H1 (cell line): Measurements from ENCODE around the gene NPM1. TPM values are rescaled to one million over a fixed set of nuclear protein-coding genes. Genes with fewer than 3 reads are reported as not detected.

Source experiments
- CTCF ChIA-PET: fragments of 300-600 bp; sonication (Branson Sonifier 250); formaldehyde crosslinking; loops from one replicate; lab custom pipeline; 2021; ENCODE audit not compliant: partially characterized antibody; lab: Charles Lee
- POLR2A ChIA-PET: fragments of 300-600 bp; sonication (Branson Sonifier 250); formaldehyde crosslinking; loops from one replicate; lab custom pipeline; 2021; ENCODE audit warnings: inconsistent platforms; ENCODE audit not compliant: partially characterized antibody; lab: Charles Lee
- DNase-seq, 2 experiments: peaks; one replicate each; pipeline versions ENCODE4 v3.0.0 to v3.0.0-alpha.2; 2010 to 2022; ENCODE audit warnings: low spot score in 2 of 2, low read depth in 1 of 2, mixed read lengths in 1 of 2
- FAIRE-seq: peaks from 2 replicates; lab custom pipeline; 2011; peaks lifted over from hg19 to GRCh38; lab: Jason Lieb, UNC
- H2AFZ ChIP-seq: 2 replicates; pipeline ENCODE4 v1.8.1; 2012; ENCODE audit warnings: low read length, inconsistent platforms
- H2AK5ac ChIP-seq: 2 replicates; pipeline ENCODE4 v1.6.1; 2013; ENCODE audit warnings: low read depth, low read length
- H2BK120ac ChIP-seq: replicated peaks from 2 replicates; pipeline ENCODE3; 2013; ENCODE audit warnings: low read depth, low read length, inconsistent platforms
- H2BK12ac ChIP-seq: 2 replicates; pipeline ENCODE4 v1.6.1; 2013; ENCODE audit warnings: low read depth, low read length
- H2BK15ac ChIP-seq: 2 replicates; pipeline ENCODE4 v1.6.1; 2013; ENCODE audit warnings: low read length
- H2BK20ac ChIP-seq: 2 replicates; pipeline ENCODE4 v1.6.1; 2013; ENCODE audit warnings: low read length
- H2BK5ac ChIP-seq: 2 replicates; pipeline ENCODE4 v1.6.1; 2013; ENCODE audit warnings: low read depth, low read length
- H3K14ac ChIP-seq: 2 replicates; pipeline ENCODE4 v1.6.1; 2013; ENCODE audit warnings: inconsistent platforms; ENCODE audit not compliant: insufficient read length
- H3K18ac ChIP-seq: 2 replicates; pipeline ENCODE4 v1.6.1; 2013; ENCODE audit warnings: low read length; ENCODE audit errors: extremely low read depth
- H3K23ac ChIP-seq: 2 replicates; pipeline ENCODE4 v1.6.1; 2013; ENCODE audit warnings: inconsistent platforms; ENCODE audit not compliant: insufficient read length
- H3K23me2 ChIP-seq: 2 replicates; pipeline ENCODE4 v1.6.1; 2013; ENCODE audit warnings: low read depth, low read length
- H3K27ac ChIP-seq: 2 replicates; pipeline ENCODE4 v1.6.1; 2011; ENCODE audit warnings: low read depth, low read length, inconsistent platforms
- H3K27me3 ChIP-seq, 4 experiments: replicated peaks in 1 of 4; 1 replicate in 1 of 4; 2 replicates in 3 of 4; pipeline versions ENCODE4 v1.6.1 to v1.8.1; 2011 to 2013; ENCODE audit warnings: low read length in 3 of 4, mild to moderate bottlenecking in 3 of 4, inconsistent platforms in 2 of 4, mixed read lengths in 2 of 4, moderate library complexity in 1 of 4; ENCODE audit not compliant: control insufficient read depth in 3 of 4, insufficient read depth in 3 of 4; ENCODE audit errors: extremely low read depth in 1 of 4
- H3K36me3 ChIP-seq, 4 experiments: 2 replicates each; pipeline versions ENCODE4 v1.6.1 to v1.8.1; 2011 to 2013; ENCODE audit warnings: mild to moderate bottlenecking in 4 of 4, low read length in 3 of 4, moderate library complexity in 2 of 4, control low read depth in 1 of 4, inconsistent platforms in 1 of 4; ENCODE audit not compliant: insufficient read depth in 4 of 4, control insufficient read depth in 2 of 4
- H3K4ac ChIP-seq: replicated peaks from 2 replicates; pipeline ENCODE3; 2013; ENCODE audit warnings: low read length, low read depth, mixed read lengths, inconsistent platforms; ENCODE audit not compliant: insufficient read length
- H3K4me1 ChIP-seq, 4 experiments: replicated peaks in 1 of 4; 1 replicate in 1 of 4; 2 replicates in 3 of 4; pipeline versions ENCODE4 v1.6.1 to v1.8.1; 2011 to 2013; ENCODE audit warnings: low read length in 3 of 4, inconsistent platforms in 2 of 4, mixed read lengths in 1 of 4; ENCODE audit not compliant: insufficient read depth in 4 of 4, control insufficient read depth in 3 of 4
- H3K4me2 ChIP-seq, 2 experiments: 2 replicates each; pipeline versions ENCODE4 v1.6.1 to v1.8.1; 2011 to 2013; ENCODE audit warnings: low read depth in 2 of 2, low read length in 2 of 2, control low read depth in 1 of 2, inconsistent platforms in 1 of 2, mild to moderate bottlenecking in 1 of 2; ENCODE audit not compliant: insufficient read depth in 1 of 2
- H3K4me3 ChIP-seq, 4 experiments: fragments of 200-600, 300-600 bp in 1 of 4; sonication (generic), shearing (Covaris generic), sonication (Bioruptor Twin) in 1 of 4; 2 replicates each; pipeline versions ENCODE4 v1.5.1 to v1.8.1; 2011 to 2016; ENCODE audit warnings: low read length in 4 of 4, low read depth in 3 of 4, control low read depth in 2 of 4, inconsistent platforms in 2 of 4, mild to moderate bottlenecking in 2 of 4, mixed read lengths in 1 of 4, moderate library complexity in 1 of 4; ENCODE audit not compliant: insufficient read depth in 2 of 4; ENCODE audit errors: extremely low read depth in 1 of 4
- H3K56ac ChIP-seq: replicated peaks from 2 replicates; pipeline ENCODE3; 2013; ENCODE audit warnings: low read depth, mild to moderate bottlenecking, mixed read lengths, low read length, inconsistent platforms; ENCODE audit not compliant: insufficient read length
- H3K79me1 ChIP-seq: 2 replicates; pipeline ENCODE4 v1.6.1; 2013; ENCODE audit warnings: low read depth, low read length, control low read depth
- H3K79me2 ChIP-seq, 2 experiments: 2 replicates each; pipeline versions ENCODE4 v1.6.1 to v1.8.1; 2012 to 2013; ENCODE audit warnings: low read length in 2 of 2, mild to moderate bottlenecking in 2 of 2, inconsistent platforms in 1 of 2; ENCODE audit not compliant: insufficient read depth in 2 of 2, control insufficient read depth in 1 of 2
- H3K9ac ChIP-seq, 4 experiments: replicated peaks in 1 of 4; 1 replicate in 1 of 4; 2 replicates in 3 of 4; pipeline versions ENCODE4 v1.6.1 to v1.8.1; 2011 to 2013; ENCODE audit warnings: low read depth in 3 of 4, low read length in 3 of 4, control low read depth in 2 of 4, mild to moderate bottlenecking in 2 of 4, moderate library complexity in 2 of 4, inconsistent platforms in 1 of 4; ENCODE audit errors: extremely low read depth in 1 of 4
- H3K9me3 ChIP-seq, 2 experiments: 2 replicates each; pipeline versions ENCODE4 v1.6.1 to v1.8.1; 2012 to 2013; ENCODE audit warnings: mild to moderate bottlenecking in 2 of 2, moderate library complexity in 2 of 2, control low read depth in 1 of 2, inconsistent platforms in 1 of 2, low read depth in 1 of 2, low read length in 1 of 2, mixed read lengths in 1 of 2; ENCODE audit not compliant: insufficient read depth in 2 of 2
- H4K20me1 ChIP-seq, 2 experiments: replicated peaks in 1 of 2; 2 replicates each; pipeline versions ENCODE3 to v1.8.1; 2011 to 2013; ENCODE audit warnings: inconsistent platforms in 2 of 2, low read length in 2 of 2, mild to moderate bottlenecking in 1 of 2; ENCODE audit not compliant: insufficient read depth in 2 of 2, control insufficient read depth in 1 of 2
- H4K5ac ChIP-seq: 2 replicates; pipeline ENCODE4 v1.6.1; 2013; ENCODE audit warnings: low read length, low read depth, mixed read lengths, inconsistent platforms; ENCODE audit not compliant: insufficient read length
- H4K8ac ChIP-seq: 2 replicates; pipeline ENCODE4 v1.8.0; 2013; ENCODE audit warnings: mild to moderate bottlenecking, moderate library complexity, low read length, inconsistent platforms; ENCODE audit not compliant: insufficient read depth; ENCODE audit errors: extremely low read depth
- H4K91ac ChIP-seq: replicated peaks from 2 replicates; pipeline ENCODE3; 2013; ENCODE audit warnings: low read length, mixed read lengths, inconsistent platforms; ENCODE audit not compliant: insufficient read length
- CBX5 ChIP-seq: fragments of 300-800, 300-1000 bp; sonication (generic); IDR thresholded peaks from 2 replicates; pipeline ENCODE4 v1.7.1; 2016; ENCODE audit warnings: antibody characterized with exemption, low read length, low read depth
- POLR2A ChIP-seq, 2 experiments: IDR thresholded peaks; 1 replicate in 1 of 2; 2 replicates in 1 of 2; pipeline ENCODE4 v1.6.1; 2011; ENCODE audit warnings: low read depth in 2 of 2, low read length in 2 of 2, mild to moderate bottlenecking in 2 of 2; ENCODE audit errors: control extremely low read depth in 1 of 2
- SIN3A ChIP-seq, 2 experiments: IDR thresholded peaks in 1 of 2; conservative IDR thresholded peaks in 1 of 2; 2 replicates each; pipeline ENCODE4 v1.6.1; 2011 to 2012; ENCODE audit warnings: low read length in 2 of 2, improper control_type of control experiment in 1 of 2, low read depth in 1 of 2, mild to moderate bottlenecking in 1 of 2
- SUZ12 ChIP-seq: fragments of 200-600 bp; sonication (generic); IDR thresholded peaks from 2 replicates; pipeline ENCODE4 v1.6.1; 2012; ENCODE audit warnings: mild to moderate bottlenecking, inconsistent platforms, low read length, moderate library complexity, mixed read lengths
- WGBS, 2 experiments: shearing (Covaris generic) in 1 of 2; methylation state at CpG; one replicate each; pipeline versions ENCODE4 v1.1.6 to v1.1.7; 2013 to 2015; ENCODE audit warnings: low lambda C conversion rate in 2 of 2, mixed read lengths in 2 of 2, inconsistent platforms in 1 of 2, low coverage in 1 of 2, missing lambda C conversion rate in 1 of 2; ENCODE audit not compliant: insufficient replicate concordance in 2 of 2, insufficient coverage in 1 of 2, insufficient read length in 1 of 2; ENCODE audit errors: extremely low coverage in 1 of 2, missing lambda C conversion rate in 1 of 2; 5-methylcytosine and 5-hydroxymethylcytosine counted together
- polyA plus RNA-seq, 7 experiments: library from polyadenylated mRNA; depleted of rRNA in 3 of 7; stranded (reverse) in 5 of 7; unstranded in 2 of 7; fragments of >200 nt in 5 of 7; fragments of 200-250 nt in 2 of 7; gene quantifications; 1 replicate in 5 of 7; 2 replicates in 1 of 7; 4 replicates in 1 of 7; pipeline versions ENCODE4 v1.2.1 to v1.2.3, GENCODE V29; 2011 to 2013; ENCODE audit warnings: missing spikeins in 2 of 7, mixed read lengths in 2 of 7
- total RNA-seq: library from RNA; stranded (reverse); fragmentation: NEBNext Ultra II Directional; extraction: Animal tissue kit (Norgen Biotek cat#: 25700); gene quantifications from 2 replicates; pipeline ENCODE4 v1.2.1, GENCODE V29; 2021

Gene NPM1
- total and polyA plus RNA-seq, 2 of the 8 experiments (the other 6 are each of a cell fraction or from before 2014, with no cell fraction given) = 2,182 to 4,042 TPM

- H3K23ac ChIP-seq = no peak overlapping the region
- no peak overlapping the region for H2BK15ac ChIP-seq
- H2AK5ac ChIP-seq = no peak overlapping the region
- H3K14ac ChIP-seq = no peak overlapping the region
- DNase-seq (peak in 1 of 2 experiments; percentile 47), FAIRE-seq (no peak)
- ChIA-PET CTCF (interaction anchor here (0.6 to 1.4 kb wide), 9 partner anchors 10 to 892 kb away, joined by 3 to 6 read pairs (median 3); no protein-coding TSS in a partner anchor), POLR2A (interaction anchor here (0.6 to 12.5 kb wide), 13 partner anchors 10 to 871 kb away, joined by 3 to 626 read pairs (median 3); partner anchors contain the start of gene NPM1)
- H3K36me3 ChIP-seq = peaks cover 9 to 32% (median 22%) of the 10 kb centered on the region in 4 experiments
- no peak overlapping the region for H4K91ac ChIP-seq
- H4K8ac ChIP-seq = no peak overlapping the region
- H3K4me3 ChIP-seq = no peak overlapping the region
- no peak overlapping the region for H3K56ac ChIP-seq
- H3K23me2 ChIP-seq = peaks cover 6% of the 10 kb centered on the region
- H4K20me1 ChIP-seq = peaks cover 13% of the 10 kb centered on the region in 2 experiments
- H2BK5ac ChIP-seq = no peak overlapping the region
- H3K27me3 ChIP-seq = peaks cover 2 to 12% (median 7%) of the 10 kb centered on the region in 4 experiments; a peak in 6 of 7 replicates
- H3K18ac ChIP-seq = no peak overlapping the region
- H3K9me3 ChIP-seq = no peaks in the 10 kb centered on the region
- H3K4me2 ChIP-seq = no peak overlapping the region
- H3K4me1 ChIP-seq = peaks cover 0 to 8% (median 1%) of the 10 kb centered on the region in 4 experiments; a peak in 4 of 7 replicates
- no peak overlapping the region for H3K9ac ChIP-seq
- no peak overlapping the region for H2BK12ac ChIP-seq
- H2AFZ ChIP-seq = no peak overlapping the region
- H3K4ac ChIP-seq = no peak overlapping the region
- no peak overlapping the region for H3K27ac ChIP-seq
- no peak overlapping the region for H2BK20ac ChIP-seq
- no peak overlapping the region for H4K5ac ChIP-seq
- peaks cover 0 to 11% of the 10 kb centered on the region in 2 experiments; a peak in 1 of 4 replicates for H3K79me2 ChIP-seq
- no peaks in the 10 kb centered on the region for H3K79me1 ChIP-seq
- WGBS, 2 experiments = 86% methylated on average over 9 of the region's 9 CpGs; no CpG with 5 or more reads in 1 of the 2 experiments
- H2BK120ac ChIP-seq = no peak overlapping the region
- TF ChIP-seq SUZ12 (no peak), CBX5 (no peak), SIN3A (conservative IDR thresholded peaks at IDR 0.05 in 1 of 2, IDR thresholded peaks at IDR 0.05 in 1 of 2; ENCODE audit: low read depth in 1 of 2, low read length in 2 of 2) (no peak), POLR2A (IDR thresholded peaks at IDR 0.05; ENCODE audit: control extremely low read depth in 1 of 2, low read depth in 2 of 2, low read length in 2 of 2) (peak in 1 of 2 experiments; percentile 34; a peak in 1 of 3 replicates)
Measured at GRCh38 chr5:171415115-171415730, 27.6 kb downstream of the NPM1 start.
